ENCODE measurements around the gene HOXD1.

GRCh38 chr2:176170602-176171305 is 17.7 kb upstream of the HOXD1 start:
- TF ChIP-seq POLR2A (IDR thresholded peaks at IDR 0.05) (no peak), CTCF (IDR thresholded peaks at IDR 0.05) (no peak)

Data from tibial nerve (tissue), 3 donors.